GM10248 (cell line): ENCODE measurements around the gene ALOX5.
A peak's percentile ranks its signal among the peaks of the same experiment; 100 is the strongest.
"Not testable (repeated sequence)": the region's sequence is repeated elsewhere in the genome, so short reads cannot be mapped to it uniquely, and the experiment has no call there.

Experiments
- CTCF ChIA-PET: fragments of 300-600 bp; sonication (Branson Sonifier 250); formaldehyde crosslinking; extraction: SDS; loops from one replicate; lab custom pipeline; 2021; ENCODE audit warnings: antibody characterized with exemption; lab: Yijun Ruan, JAX
- POLR2A ChIA-PET: fragments of 350-650 bp; sonication (Branson Sonifier 250); formaldehyde crosslinking; extraction: SDS; loops from one replicate; lab custom pipeline; 2020; ENCODE audit warnings: antibody characterized with exemption; lab: Yijun Ruan, JAX
- DNase-seq: peaks from one replicate; pipeline ENCODE4 v3.0.0; 2012; ENCODE audit errors: extremely low spot score
- TF ChIP-seq, protein P1 (sequence below): IDR thresholded peaks from 2 replicates; pipeline ENCODE4 v1.5.1; 2012; ENCODE audit warnings: mild to moderate bottlenecking, low read depth; ENCODE audit errors: extremely low read depth, missing control alignments, control extremely low read depth

ALOX5 gene

DNA sequence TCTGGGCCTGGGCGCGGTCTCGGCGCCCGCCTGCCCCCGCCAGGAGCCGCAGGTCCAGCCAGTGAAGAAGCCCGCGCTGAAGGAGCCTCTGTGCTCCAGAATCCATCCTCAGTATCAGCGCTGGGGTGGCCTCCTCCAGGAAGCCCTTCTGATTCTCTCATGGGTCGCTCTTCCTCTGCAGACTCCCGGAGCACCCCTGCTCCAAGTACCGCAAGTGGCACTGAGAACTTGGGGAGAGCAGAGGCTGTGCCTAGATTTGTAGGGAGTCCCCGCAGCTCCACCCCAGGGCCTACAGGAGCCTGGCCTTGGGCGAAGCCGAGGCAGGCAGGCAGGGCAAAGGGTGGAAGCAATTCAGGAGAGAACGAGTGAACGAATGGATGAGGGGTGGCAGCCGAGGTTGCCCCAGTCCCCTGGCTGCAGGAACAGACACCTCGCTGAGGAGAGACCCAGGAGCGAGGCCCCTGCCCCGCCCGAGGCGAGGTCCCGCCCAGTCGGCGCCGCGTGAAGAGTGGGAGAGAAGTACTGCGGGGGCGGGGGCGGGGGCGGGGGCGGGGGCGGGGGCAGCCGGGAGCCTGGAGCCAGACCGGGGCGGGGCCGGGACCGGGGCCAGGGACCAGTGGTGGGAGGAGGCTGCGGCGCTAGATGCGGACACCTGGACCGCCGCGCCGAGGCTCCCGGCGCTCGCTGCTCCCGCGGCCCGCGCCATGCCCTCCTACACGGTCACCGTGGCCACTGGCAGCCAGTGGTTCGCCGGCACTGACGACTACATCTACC, at the start of gene ALOX5:
Gene ALOX5 (plus strand): TSS at position 641 of the 774 bp plus-strand sequence. CDS start 64 bp downstream, at position 705.
- POLR2A ChIA-PET: interaction anchor here (1.0 kb wide), 1 partner anchor 401 kb away, joined by 3 read pairs; no protein-coding TSS in a partner anchor
- CTCF ChIA-PET: no interaction called here
- TF ChIP-seq, protein P1, sequence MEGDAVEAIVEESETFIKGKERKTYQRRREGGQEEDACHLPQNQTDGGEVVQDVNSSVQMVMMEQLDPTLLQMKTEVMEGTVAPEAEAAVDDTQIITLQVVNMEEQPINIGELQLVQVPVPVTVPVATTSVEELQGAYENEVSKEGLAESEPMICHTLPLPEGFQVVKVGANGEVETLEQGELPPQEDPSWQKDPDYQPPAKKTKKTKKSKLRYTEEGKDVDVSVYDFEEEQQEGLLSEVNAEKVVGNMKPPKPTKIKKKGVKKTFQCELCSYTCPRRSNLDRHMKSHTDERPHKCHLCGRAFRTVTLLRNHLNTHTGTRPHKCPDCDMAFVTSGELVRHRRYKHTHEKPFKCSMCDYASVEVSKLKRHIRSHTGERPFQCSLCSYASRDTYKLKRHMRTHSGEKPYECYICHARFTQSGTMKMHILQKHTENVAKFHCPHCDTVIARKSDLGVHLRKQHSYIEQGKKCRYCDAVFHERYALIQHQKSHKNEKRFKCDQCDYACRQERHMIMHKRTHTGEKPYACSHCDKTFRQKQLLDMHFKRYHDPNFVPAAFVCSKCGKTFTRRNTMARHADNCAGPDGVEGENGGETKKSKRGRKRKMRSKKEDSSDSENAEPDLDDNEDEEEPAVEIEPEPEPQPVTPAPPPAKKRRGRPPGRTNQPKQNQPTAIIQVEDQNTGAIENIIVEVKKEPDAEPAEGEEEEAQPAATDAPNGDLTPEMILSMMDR: no peak

DNA sequence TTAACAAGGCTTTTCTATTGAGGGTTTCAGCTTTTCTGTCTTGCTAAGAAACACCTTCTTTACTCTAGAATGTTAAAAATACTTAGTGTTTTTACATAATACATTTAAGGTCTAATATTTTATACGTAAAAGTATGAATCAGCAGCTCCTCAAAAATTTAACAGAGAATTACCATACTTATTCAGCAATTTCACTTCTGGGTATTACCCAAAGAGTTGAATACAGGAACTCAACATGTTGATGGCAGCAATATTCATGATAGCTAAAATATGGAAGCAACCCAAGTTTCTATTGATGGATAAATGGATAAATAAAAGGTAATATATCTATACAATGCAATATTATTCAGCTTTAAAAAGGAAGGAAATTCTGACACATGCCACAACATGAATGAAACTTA, 48.9 kb upstream of the ALOX5 start:
- ChIA-PET CTCF (interaction anchor here (1.3 kb wide), 1 partner anchor 8 kb away, joined by 3 read pairs; no protein-coding TSS in a partner anchor), POLR2A (no interaction called here)
- DNase-seq: no peak
- TF ChIP-seq, protein P1: no peak

More for the DNA sequence above, at the start of gene ALOX5:
- DNase-seq: peak; percentile 71

DNA sequence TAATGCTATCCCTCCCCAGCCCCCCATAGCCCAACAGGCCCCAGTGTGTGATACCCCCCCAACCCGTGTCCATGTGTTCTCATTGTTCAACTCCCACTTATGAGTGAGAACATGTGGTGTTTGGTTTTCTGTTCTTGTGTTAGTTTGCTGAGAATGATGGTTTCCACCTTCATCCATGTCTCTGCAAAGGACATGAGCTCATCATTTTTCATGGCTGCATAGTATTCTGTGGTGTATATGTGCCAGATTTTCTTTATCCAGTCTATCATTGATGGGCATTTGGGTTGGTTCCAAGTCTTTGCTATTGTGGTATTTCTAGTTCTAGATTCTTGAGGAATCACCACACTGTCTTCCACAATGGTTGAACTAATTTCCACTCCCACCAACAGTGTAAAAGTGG, 47.2 kb upstream of the ALOX5 start:
- POLR2A ChIA-PET, DNase-seq, CTCF ChIA-PET: not testable (repeated sequence)

DNA sequence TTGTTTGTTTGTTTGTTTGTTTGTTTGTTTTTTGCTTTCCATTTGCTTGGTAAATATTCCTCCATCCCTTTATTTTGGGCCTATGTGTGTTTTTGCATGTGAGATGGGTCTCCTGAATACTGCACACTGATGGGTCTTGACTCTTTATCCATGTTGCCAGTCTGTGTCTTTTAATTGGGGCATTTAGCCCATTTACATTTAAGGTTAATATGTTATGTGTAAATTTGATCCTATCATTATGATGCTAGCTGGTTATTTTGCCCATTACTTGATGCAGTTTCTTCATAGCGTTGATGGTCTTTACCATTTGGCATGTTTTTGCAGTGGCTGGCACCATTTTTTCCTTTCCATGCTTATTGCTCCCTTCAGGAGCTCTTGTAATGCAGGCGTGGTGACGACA, 42.2 kb upstream of the ALOX5 start:
- DNase-seq, POLR2A ChIA-PET, CTCF ChIA-PET: not testable (repeated sequence)

DNA sequence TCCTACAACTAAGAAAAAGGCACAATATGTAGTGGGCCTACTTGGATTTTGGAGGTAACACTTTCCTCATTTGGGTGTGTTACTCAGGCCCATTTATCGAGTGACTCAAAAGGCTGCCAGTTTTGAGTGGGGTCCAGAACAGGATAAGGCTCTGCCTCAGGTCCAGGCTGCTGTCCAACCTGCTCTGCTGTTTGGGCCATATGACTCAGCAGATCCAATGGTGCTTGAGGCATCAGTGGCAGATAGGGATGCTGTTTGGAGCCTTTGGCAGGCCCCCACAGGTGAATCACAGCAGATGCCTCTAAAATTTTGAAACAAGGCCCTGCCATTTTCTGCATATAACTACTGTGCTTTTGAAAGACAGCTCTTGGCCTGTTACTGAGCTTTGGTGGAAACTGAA, 34.1 kb upstream of the ALOX5 start:
- DNase-seq: no peak
- ChIA-PET CTCF (no interaction called here), POLR2A (no interaction called here)

DNA sequence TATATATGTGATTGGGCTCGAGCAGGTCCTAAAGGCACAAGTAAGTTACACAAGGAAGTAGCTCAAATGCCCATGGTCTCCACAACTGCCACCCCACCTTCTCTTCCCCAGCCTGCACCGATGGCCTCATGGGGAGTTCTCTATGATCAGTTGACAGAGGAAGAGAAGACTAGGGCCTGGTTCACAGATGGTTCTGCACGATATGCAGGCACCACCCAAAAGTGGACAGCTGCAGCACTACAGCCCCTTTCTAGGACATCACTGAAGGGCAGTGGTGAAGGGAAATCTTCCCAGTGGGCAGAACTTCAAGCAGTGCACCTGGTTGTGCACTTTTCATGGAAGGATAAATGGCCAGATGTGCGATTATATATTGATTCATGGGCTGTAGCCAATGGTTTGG, 33.6 kb upstream of the ALOX5 start:
- CTCF ChIA-PET, POLR2A ChIA-PET, DNase-seq: not testable (repeated sequence)

More for the DNA sequence above, 34.1 kb upstream of the ALOX5 start:
- TF ChIP-seq, protein P1: no peak

DNA sequence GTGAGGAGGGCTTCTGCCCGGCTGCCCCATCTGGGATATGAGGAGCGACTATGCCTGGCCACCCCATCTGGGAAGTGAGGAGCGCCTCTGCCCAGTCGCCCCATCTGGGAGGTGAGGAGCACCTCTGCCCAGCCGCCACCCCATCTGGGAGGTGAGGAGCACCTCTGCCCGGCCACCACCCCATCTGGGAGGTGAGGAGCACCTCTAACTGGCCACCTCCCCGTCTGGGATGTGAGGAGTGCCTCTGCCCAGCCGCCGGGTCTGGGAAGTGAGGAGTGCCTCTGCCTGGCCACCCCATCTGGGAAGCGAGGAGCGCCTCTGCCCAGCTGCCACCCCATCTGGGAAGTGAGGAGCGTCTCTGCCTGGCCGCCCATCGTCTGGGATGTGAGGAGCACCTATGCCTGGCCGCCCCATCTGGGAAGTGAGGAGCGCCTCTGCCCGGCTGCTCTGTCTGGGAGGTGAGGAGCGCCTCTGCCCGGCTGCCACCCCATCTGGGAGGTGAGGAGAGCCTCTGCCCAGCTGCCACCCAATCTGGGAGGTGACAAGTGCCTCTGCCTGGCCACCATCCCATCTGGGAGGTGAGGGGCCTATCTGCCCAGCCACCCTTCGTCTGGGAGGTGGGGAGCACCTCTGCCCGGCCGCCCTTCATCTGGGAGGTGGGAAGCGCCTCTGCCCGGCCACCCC, 27.2 kb upstream of the ALOX5 start:
- POLR2A ChIA-PET, DNase-seq, CTCF ChIA-PET: not testable (repeated sequence)

DNA sequence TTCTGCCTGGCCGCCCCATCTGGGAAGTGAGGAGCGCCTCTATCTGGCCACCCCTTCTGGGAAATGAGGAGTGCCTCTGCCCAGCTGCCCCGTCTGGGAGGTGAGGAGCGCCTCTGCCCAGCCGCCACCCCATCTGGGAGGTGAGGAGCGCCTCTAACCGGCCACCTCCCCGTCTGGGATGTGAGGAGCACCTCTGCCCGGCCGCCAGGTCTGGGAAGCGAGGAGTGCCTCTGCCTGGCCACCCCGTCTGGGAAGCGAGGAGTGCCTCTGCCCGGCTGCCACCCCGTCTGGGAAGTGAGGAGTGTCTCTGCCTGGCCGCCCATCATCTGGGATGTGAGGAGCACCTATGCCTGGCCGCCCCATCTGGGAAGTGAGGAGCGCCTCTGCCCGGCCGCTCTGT, 26.6 kb upstream of the ALOX5 start:
- DNase-seq, POLR2A ChIA-PET, CTCF ChIA-PET: not testable (repeated sequence)

DNA sequence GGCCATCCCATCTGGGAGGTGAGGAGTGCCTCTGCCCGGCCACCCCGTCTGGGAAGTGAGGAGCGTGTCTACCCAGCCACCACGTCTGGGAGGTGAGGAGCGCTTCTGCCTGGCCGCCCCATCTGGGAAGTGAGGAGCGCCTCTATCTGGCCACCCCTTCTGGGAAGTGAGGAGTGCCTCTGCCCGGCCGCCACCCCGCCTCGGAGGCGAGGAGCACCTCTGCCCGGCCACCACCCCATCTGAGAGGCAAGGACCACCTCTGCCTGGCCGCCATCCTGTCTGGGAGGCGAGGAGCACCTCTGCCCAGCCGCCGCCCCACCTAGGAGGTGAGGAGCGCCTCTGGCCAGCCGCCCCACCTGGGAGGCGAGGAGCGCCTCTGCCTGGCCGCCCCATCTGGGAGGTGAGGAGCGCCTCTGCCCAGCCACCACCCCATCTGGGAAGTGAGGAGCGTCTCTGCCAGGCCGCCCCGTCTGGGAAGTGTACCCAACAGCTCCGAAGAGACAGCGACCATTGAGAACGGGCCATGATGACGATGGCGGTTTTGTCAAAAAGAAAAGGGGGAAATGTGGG, 25.7 kb upstream of the ALOX5 start:
- DNase-seq, CTCF ChIA-PET, POLR2A ChIA-PET: not testable (repeated sequence)
